Embryonic facial prominence (tissue), 1 donor: ENCODE results near the gene ZFR.
"Not testable (repeated sequence)": the region's sequence is repeated elsewhere in the genome, so short reads cannot be mapped to it uniquely, and the experiment has no call there.

Experiments used
- DNase-seq: peaks from one replicate; pipeline ENCODE4 v3.0.0-alpha.2; 2016; ENCODE audit errors: extremely low spot score

ZFR gene

DNA sequence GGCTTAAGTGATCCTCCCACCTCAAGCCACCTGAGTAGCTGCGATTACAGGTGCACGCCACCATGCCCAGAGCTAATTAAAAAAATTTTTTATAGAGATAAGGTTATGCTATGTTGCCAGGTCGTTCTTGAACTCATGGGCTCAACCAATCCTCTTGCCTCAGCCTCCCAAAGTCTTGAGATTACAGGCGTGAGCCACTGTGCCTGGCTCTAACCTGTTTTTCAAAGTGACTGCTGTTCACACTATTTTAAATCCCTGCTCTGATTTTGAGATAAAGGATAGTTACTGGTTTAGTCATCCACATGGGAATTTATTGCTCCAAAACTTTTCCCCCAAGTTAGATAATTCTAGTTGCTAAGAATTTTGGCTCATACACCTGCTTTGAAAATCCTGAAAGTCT is 83.6 kb downstream of the ZFR start:
- DNase-seq = no peak

DNA sequence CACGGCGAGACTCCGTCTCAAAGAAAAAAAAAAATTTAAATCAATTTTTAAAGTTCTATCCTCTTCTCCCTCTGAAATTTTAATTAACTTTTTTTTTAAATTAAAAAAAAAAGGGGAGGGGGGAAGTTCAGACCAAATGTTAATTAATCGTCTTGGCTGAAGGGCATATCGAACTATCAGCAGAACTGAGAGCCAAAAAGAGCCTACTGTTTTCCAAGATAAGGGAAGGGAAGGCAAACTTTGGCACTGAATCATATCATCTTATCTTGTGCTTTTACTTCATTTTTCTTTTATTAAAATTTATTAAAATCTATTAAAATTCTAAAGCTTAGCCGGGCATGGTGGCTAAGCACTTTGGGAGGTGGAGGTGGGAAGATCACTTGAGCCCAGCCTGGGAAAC is 85.9 kb downstream of the ZFR start:
- DNase-seq = no peak

DNA sequence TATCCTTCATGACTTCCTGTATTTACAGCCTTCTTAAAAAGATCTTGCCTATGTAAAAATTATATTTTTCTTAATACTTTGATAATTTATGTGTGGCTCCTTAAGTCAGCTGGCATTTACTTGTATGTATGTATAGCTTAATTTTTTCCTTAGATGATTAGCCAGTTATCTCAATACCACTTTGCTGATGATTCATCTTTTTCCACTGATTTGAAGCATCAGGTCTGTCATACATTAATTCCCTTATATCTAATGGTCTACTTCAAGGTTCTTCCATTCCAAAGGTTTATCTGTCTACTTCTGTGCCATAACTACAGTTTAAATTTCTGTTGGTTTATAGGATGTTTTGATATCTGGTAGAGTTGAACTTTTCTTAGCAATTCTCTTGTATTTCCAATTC is 86.9 kb downstream of the ZFR start:
- DNase-seq = no peak

DNA sequence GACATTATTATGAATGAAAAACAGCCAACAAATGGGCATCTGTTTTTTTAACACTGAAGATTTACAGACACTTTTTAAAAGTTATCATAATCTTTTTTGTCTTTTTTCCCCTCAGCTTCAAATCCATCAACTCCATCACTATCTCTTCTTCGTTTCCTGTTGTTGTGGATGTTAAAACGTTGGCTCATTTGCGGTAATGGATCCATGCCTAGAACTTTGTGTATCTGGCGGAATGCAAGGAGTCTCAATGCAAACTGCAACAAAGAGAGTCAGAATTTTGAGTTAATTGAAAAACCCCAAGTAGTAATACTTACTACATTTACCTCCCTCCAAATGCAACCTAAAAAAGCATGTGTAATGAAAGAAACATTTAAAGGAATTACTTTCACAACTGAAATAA is 88.9 kb downstream of the ZFR start:
- DNase-seq = no peak

DNA sequence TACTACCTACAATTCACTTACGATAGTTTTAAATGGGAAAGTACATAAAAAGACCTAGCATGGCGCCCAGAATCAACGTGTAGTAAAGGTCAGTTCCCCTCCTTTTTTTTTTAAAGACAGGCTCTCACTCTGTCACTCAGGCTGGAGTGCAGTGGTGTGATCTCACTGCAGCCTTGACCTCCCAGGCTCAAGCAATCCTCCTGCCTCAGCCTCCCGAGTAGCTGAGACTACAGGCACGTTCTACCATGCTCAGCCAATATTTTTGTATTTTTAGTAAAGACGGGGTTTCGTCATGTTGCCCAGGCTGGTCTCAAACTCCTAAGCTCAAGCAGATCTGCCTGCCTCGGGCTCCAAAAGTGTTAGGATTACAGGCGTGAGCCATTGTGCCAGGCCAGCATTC is 91.1 kb downstream of the ZFR start:
- no peak for DNase-seq

DNA sequence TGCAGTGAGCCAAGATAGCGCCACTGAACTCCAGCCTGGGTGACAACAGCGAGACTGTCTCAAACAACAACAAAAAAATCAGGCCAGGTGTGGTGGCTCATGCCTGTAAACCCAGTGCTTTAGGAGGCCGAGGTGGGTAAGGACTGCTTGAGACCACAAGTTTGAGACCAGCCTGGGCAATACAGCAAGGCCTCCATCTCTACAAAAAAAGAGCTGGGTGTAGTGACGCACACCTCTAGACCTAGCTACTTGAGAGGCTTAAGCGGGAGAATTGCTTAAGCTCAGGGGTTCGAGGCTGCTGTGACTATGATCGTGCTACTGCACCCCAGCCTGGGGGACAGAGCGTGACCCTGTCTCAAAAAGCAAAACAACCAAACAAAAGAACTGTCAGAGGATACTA is 91.9 kb downstream of the ZFR start:
- no peak for DNase-seq

DNA sequence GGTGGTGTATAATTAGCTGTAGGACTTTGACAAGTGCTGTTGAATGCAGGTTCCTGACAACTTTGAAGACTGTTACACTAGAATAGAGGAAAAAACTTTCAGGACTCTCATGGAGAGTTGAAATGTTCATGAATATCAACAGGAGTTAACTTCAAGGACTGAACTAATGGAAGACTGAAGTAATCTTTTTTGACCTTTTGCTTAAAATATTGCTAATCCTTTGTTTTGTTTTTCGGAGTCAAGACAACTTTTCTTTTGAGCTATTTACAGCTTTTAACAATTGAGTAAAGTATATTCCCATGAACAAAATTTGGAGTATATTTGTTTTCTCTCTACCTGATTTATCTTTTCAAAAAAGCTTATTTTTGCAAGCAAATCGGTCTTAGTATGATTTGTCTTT is 97.7 kb downstream of the ZFR start:
- DNase-seq = no peak

DNA sequence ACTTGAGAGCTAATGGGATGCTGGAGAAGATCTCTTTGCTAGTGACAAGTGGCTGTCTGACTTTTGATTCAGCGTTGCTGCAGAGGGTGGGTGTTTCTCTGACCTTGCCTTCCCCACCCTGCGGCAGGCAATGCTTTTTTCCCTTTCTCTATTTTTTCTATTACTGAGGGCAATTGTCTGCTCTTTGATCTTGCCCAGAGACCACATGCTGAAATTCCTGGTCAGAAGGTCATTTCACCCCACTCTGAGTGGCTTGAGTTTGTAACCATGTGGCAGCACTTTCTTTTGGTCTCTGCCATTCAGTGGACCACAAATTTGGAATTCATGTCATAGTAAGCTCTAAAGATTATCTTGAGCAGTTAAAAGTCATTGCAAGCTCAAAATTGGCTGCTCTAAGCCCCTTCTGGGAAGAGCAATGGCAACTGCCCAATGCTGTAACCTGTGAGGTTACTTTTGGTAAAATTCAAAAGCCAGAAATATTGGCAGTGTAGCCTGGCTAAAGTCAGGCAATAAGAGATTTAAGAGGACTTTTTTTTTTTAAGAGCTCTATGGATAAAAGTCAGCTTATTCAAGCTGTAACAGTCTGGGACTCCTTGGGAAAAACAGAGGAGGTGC is 101.4 kb downstream of the ZFR start:
- DNase-seq = no peak

DNA sequence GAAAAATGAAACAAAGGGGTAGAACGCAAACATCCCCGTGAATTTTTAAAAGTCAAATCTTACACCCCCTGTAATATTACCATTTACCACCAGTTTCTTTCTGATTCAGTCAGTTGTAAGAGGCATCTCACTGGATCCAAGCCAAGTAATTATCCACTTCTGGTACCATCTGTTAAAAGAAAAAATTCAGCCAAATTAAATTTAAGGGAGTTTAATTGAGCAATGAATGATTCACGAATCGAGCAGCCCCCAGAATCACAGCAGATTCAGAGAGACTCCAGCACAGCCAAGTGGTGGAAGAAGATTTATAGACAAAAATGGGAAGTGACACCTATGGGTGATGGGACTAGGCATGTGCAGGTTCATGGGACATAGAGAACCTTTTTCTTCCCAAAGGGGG is 101.9 kb downstream of the ZFR start:
- DNase-seq = no peak

DNA sequence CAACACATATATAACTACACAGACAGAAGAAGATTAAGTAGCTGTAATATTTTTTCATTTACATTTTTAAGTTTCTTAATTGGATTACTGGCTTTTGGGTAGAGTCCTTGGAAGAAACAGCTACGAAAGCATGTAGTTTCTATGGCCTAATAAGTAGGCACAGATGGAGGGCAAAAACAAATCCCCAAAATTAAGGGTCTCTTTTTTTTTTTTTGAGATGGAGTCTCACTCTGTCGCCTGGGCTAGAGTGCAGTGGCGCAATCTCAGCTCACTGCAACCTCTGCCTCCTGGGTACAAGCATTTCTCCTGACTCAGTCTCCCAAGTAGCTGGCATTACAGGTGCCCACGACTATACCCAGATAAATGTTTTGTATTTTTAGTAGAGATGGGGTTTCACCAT is 104.7 kb downstream of the ZFR start:
- no peak for DNase-seq

DNA sequence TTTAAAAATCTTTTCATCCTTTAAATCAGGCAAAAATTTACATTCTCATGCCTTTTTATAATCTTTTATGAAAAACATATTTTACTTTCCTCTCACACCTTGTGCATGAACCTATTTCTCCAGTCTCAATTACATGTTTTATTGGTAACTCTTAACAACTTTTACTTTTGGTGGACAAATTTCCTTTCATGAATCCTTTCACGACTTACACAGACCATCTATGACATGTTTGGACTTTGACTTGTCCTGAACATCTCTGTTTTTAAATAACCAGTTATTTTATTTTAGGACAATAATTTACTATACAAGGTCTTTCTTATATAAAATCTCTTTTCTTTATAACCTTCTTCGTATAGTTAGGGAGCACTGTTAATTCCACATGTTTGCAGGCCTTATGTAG is 105.3 kb downstream of the ZFR start:
- no peak for DNase-seq

DNA sequence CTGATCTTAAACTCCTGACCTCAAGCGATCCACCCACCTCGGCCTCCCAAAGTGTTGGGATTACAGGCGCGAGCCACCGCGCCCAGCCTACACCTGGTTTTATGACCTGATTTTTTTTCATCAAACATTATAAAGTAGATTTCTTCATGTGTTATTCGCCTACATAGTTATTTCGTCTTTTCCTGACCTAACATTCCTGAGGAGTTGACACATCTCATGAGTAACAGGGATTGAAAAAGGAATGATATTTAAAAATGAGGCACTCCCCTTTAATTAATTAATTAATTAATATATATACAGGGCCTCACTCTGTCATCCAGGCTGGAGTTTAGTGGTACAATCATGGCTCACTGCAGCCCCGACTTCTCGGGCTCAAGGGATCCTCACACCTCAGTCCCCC is 111.6 kb downstream of the ZFR start:
- no peak for DNase-seq

DNA sequence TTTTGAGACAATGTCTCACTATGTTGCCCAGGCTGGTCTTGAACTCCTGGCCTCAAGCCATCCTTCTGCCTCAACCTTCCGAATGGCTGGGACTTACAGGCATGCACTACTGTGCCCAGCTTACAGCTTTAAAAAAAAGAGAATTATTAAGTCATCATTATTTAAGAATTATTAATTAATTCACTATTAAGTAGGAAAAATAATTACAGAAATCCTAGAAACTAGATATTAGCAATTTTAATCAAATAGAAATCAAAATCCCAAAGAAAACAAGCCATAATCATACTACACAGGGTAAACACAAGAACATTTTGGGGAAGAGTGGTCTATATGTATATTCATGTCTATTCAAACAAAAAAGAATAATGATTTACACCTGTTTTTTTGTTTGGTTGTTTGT is 112.2 kb downstream of the ZFR start:
- DNase-seq = no peak

DNA sequence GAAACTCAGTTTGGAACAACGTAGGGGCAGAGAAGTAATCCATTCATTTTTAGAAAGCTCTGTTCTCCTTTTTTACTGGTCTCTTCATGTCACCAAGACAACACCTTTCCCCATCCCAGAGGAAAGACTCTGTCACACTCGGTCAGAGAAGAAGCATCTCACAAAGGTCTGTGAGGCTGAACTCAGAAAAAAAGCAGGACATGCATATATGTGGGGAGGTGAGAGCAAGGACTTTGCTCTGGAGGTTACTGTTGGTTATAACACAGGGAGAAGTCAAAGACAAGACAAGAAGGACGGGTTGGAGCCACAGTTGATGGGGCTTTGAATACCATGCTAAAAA is 112.6 kb downstream of the ZFR start:
- no peak for DNase-seq

DNA sequence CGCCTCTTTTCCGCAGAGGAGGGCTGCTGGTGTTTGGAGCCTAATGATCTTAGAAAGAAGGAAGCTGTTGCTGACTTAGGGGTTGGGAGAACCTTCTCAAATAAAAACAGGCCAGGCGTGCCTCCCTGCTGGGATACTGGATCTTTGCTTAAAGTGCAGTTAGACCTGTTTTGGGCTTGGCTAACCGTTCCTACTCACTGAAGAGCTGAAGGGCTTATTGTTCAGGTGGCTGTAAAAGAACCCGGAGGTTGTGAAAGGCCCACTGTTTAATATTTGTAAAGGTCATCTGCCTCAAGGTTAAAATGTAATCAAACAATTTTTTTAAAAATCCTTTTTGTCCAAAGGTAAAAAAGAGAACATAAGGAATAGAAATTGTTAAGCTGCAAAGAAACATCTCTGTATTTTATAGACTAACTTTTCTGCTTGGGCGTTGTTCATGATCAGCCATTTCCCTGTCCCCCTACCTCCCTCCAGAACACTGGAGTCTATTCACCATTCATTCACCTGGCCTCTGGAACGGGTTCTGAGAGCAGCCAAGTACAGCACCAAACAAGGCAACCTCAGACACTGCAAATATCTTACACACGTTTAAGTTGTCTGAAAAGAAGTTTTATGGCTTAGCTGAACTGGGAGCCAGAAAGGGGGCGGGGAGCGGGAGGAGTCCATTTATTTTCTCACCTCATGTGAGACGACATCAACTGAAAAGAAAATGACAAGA is 113.2 kb downstream of the ZFR start:
- peak; percentile 48 for DNase-seq

DNA sequence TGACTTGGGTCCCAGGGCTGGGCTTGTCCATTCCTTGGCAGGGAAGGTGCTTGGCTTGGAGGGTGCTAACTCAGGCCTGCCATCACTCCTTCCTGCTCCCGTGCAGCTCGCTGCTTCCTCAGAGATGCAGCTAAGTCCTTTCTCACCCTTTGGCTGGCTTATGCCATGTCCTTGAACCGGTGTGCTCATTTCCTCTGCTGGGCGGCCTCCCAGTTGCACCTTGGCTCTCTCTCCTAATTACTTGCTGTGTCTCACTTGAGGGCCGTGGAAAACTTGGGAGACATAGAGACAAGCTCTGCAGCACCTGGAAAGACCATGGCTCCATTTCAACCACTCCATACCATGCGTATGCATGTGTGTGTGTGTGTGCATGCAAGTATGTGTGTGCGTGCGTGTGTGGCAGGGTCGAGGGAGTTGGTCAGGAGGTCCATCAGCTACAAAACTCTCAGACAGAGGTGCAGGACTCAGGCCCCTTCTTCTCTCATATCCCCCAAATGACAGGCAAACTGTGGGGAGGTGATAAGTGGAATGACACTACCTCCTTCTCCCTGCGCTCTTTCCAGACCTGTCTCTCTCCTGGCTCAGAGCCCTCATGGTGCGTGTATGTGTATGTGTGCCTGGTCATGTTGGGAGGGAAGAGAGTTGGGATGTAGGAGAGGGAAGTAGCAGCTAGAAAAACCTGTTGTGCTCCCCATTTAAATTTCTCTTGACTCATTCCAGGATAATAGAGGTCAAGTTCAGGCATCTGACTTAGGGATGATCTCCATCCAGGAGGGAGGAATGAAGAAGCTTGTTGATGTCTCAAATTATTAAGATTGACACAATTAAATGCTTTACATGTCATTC is 114.2 kb downstream of the ZFR start:
- DNase-seq = no peak

DNA sequence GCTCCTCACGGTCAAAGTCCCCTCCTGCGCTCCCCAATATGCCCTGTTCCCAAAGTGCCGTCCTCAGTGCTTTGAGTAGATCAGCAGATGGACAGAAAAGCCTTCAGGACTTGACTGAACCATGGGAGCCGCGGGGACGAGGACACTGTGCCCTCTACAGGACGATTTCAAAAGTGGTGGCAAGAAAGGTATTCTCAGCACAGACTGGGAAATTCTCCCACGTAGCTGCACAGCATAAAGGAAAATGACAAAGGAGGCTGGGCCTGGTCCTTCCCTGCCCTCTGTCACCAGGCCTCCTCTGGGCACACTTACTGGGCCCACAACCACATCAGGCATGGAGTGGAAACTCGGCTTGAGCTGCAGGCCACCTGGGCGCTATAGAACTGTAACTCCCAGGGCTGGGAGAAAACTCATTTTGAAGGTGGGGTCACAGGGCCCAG is 115.1 kb downstream of the ZFR start:
- no peak for DNase-seq

DNA sequence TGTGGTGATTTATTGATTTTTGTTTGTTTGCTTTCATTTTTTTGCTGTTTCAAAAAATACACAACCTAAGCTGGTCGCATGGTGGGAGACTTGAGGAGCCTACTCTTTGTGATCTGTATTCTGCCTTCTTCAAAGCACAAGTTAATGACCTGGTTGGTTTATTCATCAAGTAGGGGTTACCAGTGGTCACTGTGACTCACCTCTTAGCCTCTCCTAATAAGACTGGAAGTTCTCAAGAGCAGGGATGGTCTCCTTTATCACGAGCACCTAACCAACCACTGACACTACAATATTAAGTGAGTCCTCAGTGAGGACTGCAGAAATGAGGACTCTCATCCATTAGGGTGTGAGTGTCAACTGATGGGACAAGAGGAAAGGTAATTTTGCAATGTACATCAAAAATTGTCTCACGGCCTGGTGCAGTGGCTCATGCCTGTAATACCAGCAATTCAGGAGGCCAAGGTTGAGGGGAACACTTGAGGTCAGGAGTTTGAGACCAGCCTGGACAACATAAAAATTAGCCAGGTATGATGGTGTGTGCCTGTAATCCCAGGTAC is 118.2 kb downstream of the ZFR start:
- no peak for DNase-seq

DNA sequence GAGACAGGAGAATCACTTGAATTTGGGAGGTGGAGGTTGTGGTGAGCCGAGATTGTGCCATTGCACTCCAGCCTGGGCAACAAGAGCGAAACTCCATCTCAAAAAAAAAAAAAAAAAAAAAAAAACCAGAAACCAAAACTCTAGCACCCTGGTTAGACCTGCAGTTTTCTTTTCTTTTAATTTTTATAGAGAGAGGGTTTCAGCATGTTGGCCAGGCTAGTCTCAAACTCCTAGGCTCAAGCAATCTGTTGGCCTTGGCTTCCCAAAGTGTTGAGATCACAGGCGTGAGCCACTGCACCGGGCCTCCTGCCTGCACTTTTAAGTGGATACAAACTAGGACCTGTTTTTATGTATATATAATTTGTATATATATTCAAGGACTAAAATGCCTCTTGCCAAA is 118.9 kb downstream of the ZFR start:
- DNase-seq = no peak

DNA sequence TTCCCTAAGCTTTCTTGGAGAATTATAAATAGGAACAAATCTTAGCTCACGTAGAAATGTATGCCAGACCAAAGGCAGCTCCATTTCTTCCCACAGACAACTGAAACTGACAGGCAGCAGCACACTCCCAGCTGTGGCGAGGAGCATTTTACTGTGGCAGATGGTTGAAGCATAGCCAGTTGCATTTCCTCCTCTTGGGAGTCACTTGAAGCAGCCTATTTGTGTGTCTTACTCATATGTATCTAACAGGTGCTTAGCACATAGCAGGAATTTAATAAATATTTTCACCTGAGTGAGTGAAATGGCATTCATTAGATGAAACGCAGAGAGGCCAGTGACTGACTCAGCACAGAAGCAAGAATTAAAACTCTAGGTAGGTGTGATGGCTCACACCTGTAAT is 119.5 kb downstream of the ZFR start:
- DNase-seq = no peak

DNA sequence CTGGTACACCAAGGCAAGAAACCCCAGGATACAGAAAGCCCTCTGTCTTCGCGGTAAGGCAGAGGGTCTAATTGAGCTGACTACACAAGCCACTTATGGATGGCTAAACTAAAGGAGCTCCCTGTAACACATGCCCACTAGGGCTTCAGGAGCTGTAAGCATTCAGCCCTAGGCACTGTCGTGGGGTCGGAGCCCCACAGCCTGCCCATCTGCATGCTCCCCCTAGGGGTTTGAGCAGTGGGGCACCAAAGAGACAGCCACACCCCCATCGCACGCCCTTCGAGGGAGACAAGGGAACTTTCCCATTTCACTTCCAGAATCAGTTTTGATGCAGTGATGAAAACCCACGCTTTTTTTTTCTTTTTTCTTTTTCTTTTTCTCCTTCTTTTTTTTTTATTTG is 120.8 kb downstream of the ZFR start:
- no peak for DNase-seq

DNA sequence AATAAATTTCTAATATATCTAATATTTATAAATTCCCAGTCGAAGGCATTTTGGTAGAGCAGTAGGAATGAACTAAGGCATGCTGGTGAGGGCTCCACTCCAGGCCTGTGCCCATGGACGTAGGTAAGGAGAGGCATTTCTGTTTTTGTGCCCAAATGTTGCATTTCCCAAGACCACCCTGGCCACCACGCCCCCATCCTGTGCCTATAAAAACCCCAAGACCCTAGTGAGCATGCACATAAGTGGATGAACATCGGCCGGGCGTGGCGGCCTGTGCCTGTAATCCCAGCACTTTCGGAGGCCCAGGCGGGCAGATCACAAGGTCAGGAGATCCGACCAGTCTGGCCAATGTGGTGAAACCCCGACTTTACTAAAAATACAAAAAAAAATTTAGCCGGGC is 121.7 kb downstream of the ZFR start:
- no peak for DNase-seq

DNA sequence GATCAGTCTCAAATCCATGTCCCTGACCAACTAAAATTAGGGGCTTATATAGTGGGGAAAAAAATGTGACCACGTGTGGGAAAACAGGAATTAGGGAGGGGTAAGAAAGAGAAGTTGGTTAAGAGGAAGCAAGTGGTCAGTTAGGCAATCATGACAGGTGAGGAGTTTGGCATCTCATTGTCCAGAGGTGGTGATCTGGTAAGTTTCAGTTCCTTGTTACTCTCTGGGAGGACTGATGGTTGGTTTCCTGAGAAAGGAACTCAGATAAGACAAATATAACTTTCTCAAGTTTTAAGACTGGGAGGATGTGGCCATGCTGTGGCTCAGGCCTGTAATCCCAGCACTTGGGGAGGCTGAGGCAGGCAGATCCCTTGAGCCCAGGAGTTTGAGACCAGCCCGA is 122.8 kb downstream of the ZFR start:
- not testable (repeated sequence) for DNase-seq
